ENCODE results near the gene ZC3H4.
"Not testable (repeated sequence)": the region's sequence is repeated elsewhere in the genome, so short reads cannot be mapped to it uniquely, and the experiment has no call there.

ZC3H4 gene

DNA sequence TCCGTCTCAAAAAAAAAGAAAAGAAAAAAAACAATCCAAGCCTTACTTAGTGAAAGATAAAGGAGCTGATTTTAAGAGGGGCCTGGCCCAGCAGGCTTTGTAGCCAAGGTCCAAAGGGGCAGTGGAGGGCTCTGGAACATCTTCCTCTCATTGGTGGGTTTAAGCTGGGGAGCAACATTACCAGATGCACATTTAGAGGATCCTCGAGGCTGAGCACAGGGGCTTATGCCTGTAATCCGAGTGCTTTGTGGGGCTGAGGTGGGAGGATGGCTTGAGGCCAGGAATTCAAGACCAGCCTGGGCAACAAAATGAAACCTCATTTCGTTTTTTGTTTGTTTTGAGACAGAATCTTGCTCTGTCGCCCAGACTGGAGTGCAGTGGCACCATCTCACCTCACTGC is 57.2 kb downstream of the ZC3H4 start:
- no peak for DNase-seq (ENCODE audit: low read depth)
- TF ChIP-seq, protein P1, sequence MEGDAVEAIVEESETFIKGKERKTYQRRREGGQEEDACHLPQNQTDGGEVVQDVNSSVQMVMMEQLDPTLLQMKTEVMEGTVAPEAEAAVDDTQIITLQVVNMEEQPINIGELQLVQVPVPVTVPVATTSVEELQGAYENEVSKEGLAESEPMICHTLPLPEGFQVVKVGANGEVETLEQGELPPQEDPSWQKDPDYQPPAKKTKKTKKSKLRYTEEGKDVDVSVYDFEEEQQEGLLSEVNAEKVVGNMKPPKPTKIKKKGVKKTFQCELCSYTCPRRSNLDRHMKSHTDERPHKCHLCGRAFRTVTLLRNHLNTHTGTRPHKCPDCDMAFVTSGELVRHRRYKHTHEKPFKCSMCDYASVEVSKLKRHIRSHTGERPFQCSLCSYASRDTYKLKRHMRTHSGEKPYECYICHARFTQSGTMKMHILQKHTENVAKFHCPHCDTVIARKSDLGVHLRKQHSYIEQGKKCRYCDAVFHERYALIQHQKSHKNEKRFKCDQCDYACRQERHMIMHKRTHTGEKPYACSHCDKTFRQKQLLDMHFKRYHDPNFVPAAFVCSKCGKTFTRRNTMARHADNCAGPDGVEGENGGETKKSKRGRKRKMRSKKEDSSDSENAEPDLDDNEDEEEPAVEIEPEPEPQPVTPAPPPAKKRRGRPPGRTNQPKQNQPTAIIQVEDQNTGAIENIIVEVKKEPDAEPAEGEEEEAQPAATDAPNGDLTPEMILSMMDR (IDR thresholded peaks at IDR 0.05; ENCODE audit: low read depth, low read length, missing control alignments), result no peak

DNA sequence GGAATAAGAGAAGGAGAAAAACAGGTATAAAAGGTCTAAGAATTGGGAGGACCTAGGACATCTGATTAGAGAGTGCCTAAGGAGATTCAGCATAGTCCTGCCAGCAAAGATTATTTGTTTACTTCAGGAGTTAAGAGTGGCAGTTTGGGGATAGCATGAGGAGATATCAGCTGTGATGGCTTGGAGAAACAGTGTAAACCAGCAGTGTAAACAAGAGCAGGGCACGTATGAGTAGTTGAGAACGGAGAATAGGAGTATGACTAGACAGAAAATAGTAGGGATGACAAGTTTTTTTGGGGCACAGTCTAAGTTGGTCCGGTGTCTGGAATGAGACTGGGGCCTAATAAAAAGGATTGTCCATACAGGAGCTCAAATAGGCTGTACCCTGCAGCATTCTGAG is 63.0 kb downstream of the ZC3H4 start:
- DNase-seq (ENCODE audit: low read depth); H3K4me3 ChIP-seq (ENCODE audit: low read depth, low read length): not testable (repeated sequence)

More for the DNA sequence above, 57.2 kb downstream of the ZC3H4 start:
- H3K4me3 ChIP-seq (ENCODE audit: low read depth, low read length), result no peak overlapping the region

DNA sequence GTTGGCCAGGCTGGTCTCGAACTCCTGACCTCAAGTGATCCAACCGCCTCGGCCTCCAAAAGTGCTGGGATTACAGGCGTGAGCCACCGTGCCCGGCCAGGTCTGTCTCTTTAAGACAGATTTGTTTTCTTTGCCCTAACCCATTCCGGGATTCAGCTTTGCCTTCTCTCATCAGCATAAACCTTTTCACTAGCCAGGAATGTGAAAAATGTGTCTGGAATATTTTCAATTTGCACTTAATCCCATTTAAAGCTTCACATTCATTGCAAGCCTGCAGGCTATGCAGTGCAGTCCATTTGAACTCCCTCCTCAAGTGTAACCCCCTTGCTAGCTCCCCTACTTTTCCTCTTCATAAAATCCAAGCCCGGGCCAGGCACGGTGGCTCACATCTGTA is 64.3 kb downstream of the ZC3H4 start:
- DNase-seq (ENCODE audit: low read depth), result no peak
- peak overlapping the region; percentile 21; the same call in 1 of the 2 replicates for H3K4me3 ChIP-seq (ENCODE audit: low read depth, low read length)
- TF ChIP-seq, protein P1 (IDR thresholded peaks at IDR 0.05; ENCODE audit: low read depth, low read length, missing control alignments), result no peak

DNA sequence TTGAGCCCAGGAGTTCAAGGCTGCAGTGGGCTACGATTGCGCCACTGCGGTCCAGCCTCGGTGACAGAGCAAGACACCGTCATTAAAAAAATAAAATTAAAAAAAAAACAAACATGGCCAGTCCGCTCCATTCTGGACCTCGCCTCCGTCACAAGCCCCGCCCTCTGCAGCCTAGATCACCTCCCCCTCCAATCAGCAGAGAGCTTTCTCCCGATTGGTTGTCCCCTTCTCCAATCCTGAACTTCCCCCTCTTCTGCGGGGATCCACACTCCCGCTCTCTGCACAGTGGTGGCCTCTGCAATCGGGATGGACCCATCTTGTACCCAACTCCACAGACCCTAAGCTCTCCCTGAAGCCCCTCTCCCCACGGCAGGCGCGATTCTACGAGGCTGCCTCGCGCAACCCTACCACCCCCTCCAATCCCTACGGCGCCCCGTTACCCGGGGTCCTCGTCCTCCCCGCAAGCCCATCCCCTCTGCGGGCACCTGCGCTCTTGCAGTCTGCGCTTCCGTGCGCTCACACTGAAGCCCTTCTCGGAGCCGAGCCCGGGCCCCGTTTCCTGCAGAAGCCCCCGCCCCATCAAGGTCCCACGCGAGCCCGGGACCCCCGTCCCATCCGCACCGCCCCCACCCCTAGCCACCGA is 65.7 kb downstream of the ZC3H4 start:
- TF ChIP-seq, protein P1 (IDR thresholded peaks at IDR 0.05; ENCODE audit: low read depth, low read length, missing control alignments), result no peak
- DNase-seq (ENCODE audit: low read depth), result peak; percentile 67
- peak overlapping the region; percentile 77 for H3K4me3 ChIP-seq (ENCODE audit: low read depth, low read length)

DNA sequence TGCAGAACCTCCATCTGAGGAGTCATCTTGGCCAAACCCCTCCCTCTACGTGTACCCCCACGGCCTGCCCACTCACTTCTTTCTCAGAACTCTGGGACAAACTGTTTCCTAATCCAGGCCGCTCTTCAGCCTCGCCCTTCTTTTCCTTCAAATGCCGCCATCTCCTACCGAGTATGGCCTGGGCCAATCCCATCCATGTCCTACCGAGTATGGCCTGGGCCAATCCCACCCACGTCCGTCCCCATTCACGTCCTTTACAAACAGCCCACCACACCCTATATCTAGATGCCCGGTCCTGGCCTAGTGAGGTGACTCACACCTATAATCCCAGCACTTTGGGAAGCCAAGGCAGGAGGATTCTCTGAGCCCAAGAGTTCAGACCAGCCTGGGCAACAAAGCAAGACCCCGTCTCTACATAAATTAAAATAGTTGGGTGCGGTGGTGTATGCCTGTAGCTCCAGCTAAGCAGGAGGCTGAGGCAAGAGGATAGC is 66.3 kb downstream of the ZC3H4 start:
- TF ChIP-seq, protein P1 (IDR thresholded peaks at IDR 0.05; ENCODE audit: low read depth, low read length, missing control alignments), result no peak
- no peak for DNase-seq (ENCODE audit: low read depth)
- peak overlapping the region; percentile 77 for H3K4me3 ChIP-seq (ENCODE audit: low read depth, low read length)

DNA sequence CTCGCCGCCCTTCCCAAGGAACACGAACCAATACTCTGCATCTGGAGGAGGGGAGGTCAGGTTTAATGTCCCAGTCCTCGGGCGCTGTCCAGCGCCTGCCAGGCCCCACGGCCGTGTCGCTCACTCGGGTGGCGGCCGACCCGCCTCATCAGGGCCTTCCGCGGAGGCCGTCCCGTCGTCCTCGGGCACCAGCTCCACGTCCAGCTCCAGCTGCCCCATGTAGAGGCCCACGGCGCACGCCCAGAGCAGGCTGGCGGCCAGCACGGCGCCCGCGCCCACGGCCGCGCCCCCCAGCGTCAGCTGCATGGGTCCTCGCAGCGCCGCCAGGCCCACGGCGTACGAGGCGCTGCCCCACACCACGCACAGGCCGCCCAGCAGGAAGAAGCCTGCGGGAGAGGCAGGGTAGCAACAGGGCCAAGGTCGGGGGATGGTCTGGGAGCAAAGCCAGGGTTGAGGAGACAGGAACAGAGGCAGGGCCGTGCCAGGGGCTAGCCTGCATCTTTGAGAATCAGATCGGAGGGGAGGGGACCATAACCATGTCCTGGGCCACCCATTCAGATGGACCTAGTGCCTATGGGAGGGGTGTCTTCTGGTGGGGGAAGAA is 67.6 kb downstream of the ZC3H4 start:
- DNase-seq (ENCODE audit: low read depth), result no peak
- TF ChIP-seq, protein P1 (IDR thresholded peaks at IDR 0.05; ENCODE audit: low read depth, low read length, missing control alignments), result no peak
- no peak overlapping the region for H3K4me3 ChIP-seq (ENCODE audit: low read depth, low read length)

DNA sequence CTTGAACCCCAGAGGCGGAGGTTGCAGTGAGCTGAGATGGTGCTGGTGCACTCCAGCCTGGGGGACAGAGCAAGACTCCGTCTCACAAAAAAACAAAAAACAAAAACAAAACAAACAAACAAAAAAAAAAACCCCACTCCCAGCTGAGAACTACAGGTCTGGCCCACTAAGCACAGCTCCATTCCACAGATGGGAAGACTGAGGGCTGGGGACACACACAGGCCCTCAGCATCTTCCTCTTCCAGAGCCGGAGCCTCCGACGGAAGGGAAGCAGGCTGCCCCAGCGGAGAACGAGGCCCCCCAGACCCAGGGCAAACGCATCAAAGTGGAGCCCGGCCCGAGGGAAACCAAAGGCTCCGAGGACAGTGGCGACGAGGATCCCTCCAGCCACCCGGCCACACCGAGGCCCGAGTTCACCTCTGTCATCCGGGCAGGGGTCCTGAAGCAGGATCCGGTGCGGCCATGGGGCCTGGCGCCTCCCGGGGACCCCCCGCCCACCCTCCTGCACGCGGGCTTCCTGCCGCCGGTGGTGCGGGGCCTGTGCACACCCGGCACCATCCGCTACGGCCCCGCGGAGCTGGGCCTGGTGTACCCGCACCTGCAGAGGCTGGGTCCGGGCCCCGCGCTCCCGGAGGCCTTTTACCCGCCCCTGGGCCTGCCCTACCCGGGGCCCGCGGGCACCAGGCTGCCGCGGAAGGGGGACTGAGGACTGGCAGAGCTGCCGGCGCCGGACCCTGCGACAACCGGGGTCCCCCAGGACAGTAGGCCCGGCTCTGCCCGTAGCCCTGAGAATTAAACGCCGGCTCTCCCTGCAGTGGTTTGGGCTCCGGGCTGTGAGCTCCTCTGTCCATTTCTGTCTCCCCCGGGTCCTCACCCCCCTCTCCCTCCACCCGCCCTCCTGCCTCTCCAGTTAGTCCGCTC is 68.4 kb downstream of the ZC3H4 start:
- H3K4me3 ChIP-seq (ENCODE audit: low read depth, low read length), result no peak overlapping the region
- no peak for DNase-seq (ENCODE audit: low read depth)
- TF ChIP-seq, protein P1 (IDR thresholded peaks at IDR 0.05; ENCODE audit: low read depth, low read length, missing control alignments), result no peak

All from GM12864 (cell line).